ENCODE data around the gene PAGE4. TPM values are rescaled to one million over a fixed set of nuclear protein-coding genes. Genes with fewer than 3 reads are reported as not detected.

The PAGE4 gene
- total and polyA plus RNA-seq, 2 of the 13 experiments (the other 11 are each of a cell fraction or from before 2014, with no cell fraction given): 1.1 TPM; not detected in 1

GRCh38 chrX:49878834-49879655 lies 49.9 kb downstream of the PAGE4 start, which contains the start of gene USP27X (continued):
- TF ChIP-seq ZBTB43 (CRISPR knock-in tag; conservative IDR thresholded peaks at IDR 0.05) (no peak), ZNF782 (CRISPR knock-in tag; IDR thresholded peaks at IDR 0.05; ENCODE audit: borderline replicate concordance) (no peak), KAT2B (IDR thresholded peaks at IDR 0.05; ENCODE audit: borderline replicate concordance, low read depth, low read length) (no peak), FOXK1 (CRISPR knock-in tag; IDR thresholded peaks at IDR 0.05; ENCODE audit: borderline replicate concordance, low read depth) (peak; percentile 6; the same call in 1 of the 2 replicates), RBM22 (optimal IDR thresholded peaks at IDR 0.05; ENCODE audit: low read length) (no peak), ZNF710 (CRISPR knock-in tag; IDR thresholded peaks at IDR 0.05; ENCODE audit: borderline replicate concordance) (no peak; the same call in 1 of the 2 replicates), SRF (IDR thresholded peaks at IDR 0.05; ENCODE audit: low read depth, low read length) (no peak), ZNF24 (IDR thresholded peaks at IDR 0.05) (no peak), CREB1 (IDR thresholded peaks at IDR 0.05) (no peak), CREB1 (CRISPR knock-in tag; IDR thresholded peaks at IDR 0.05) (no peak), ZNF275 (CRISPR knock-in tag; IDR thresholded peaks at IDR 0.05; ENCODE audit: borderline replicate concordance) (no peak), ZNF800 (CRISPR knock-in tag; IDR thresholded peaks at IDR 0.05) (no peak), RFXANK (CRISPR knock-in tag; IDR thresholded peaks at IDR 0.05) (no peak), HBP1 (CRISPR knock-in tag; IDR thresholded peaks at IDR 0.05; ENCODE audit: low read depth) (no peak), ZNF672 (CRISPR knock-in tag; IDR thresholded peaks at IDR 0.05) (no peak), ISL2 (CRISPR knock-in tag; IDR thresholded peaks at IDR 0.05) (peak; percentile 31; the same call in 1 of the 2 replicates), KDM5A (IDR thresholded peaks at IDR 0.05; ENCODE audit: borderline replicate concordance, low read length) (peak; percentile 32; the same call in 1 of the 2 replicates), ZC3H13 (CRISPR knock-in tag; IDR thresholded peaks at IDR 0.05) (0 out of 2 replicates have a peak, but pooled peaks have one; percentile 45), PHF8 (CRISPR knock-in tag; IDR thresholded peaks at IDR 0.05) (peak; percentile 20; the same call in 1 of the 2 replicates), ZNF841 (CRISPR knock-in tag; IDR thresholded peaks at IDR 0.05; ENCODE audit: borderline replicate concordance) (no peak), ZNF737 (CRISPR knock-in tag; IDR thresholded peaks at IDR 0.05; ENCODE audit: borderline replicate concordance) (no peak), ZNF138 (CRISPR knock-in tag; IDR thresholded peaks at IDR 0.05; ENCODE audit: low read depth) (peak; percentile 36; the same call in 1 of the 2 replicates)
